Superior temporal gyrus (tissue), 1 donor: ENCODE measurements around the gene SPPL2B.
A peak's percentile ranks its signal among the peaks of the same experiment; 100 is the strongest.
"Not testable (repeated sequence)": the region's sequence is repeated elsewhere in the genome, so short reads cannot be mapped to it uniquely, and the experiment has no call there.

ENCODE experiments used
- DNase-seq: peaks from one replicate; pipeline ENCODE4 v3.0.0-alpha.2; 2016; ENCODE audit errors: extremely low spot score

Gene SPPL2B

DNA sequence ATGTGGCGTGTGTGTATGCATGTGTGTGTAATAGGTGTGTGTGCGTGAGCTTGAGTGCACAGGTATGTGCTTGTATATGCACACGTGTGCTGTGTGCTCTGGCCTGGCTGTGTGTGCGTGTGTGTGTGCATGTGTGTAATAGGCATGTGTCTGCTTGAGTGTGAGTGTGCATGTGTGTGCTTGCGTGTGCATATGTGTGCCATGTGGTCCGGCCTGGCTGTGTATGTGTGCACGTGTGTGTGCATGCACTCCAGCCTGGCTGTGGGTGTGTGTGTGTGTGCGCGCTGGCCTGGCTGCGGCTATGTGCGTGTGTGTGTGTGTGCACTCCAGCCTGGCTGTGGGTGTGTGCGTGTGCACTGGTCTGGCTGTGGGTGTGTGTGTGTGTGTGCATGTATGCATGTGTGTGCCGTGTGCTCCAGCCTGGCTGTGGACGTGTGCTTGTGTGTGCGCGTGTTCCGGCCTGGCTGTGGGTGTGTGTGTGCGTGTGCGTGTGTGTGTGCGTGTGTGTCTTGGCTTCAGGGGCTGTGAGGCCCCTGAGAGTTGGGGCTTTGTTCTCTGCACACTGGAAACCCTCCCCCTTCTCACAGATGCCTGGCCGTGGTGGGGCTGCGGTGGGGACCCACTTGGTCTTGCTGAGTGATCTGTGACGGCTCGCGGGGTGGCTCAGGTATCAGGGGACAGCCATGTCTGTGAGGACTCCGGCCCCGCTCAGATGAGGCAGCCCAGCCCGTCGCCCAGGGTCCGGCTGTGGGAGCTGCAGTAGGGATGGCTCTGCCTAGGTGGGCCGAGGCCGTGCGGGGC lies 8.2 kb downstream of the SPPL2B start:
- DNase-seq, result no peak

DNA sequence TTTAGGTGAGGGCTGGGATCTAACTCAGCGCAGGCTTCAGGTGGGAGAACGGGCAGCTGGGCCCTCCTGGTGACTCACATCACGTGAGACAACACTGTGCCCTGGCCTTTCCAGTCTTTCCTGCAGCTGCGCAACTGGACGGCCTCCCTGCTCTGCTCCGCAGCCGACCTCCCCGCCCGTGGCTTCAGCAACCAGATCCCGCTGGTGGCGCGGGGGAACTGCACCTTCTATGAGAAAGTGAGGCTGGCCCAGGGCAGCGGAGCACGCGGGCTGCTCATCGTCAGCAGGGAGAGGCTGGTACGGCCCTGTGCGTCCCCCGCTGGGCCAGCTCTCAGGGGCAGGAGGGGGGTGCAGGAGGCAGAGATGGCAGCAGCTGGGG lies 8.8 kb downstream of the SPPL2B start:
- peak; percentile 57 for DNase-seq

DNA sequence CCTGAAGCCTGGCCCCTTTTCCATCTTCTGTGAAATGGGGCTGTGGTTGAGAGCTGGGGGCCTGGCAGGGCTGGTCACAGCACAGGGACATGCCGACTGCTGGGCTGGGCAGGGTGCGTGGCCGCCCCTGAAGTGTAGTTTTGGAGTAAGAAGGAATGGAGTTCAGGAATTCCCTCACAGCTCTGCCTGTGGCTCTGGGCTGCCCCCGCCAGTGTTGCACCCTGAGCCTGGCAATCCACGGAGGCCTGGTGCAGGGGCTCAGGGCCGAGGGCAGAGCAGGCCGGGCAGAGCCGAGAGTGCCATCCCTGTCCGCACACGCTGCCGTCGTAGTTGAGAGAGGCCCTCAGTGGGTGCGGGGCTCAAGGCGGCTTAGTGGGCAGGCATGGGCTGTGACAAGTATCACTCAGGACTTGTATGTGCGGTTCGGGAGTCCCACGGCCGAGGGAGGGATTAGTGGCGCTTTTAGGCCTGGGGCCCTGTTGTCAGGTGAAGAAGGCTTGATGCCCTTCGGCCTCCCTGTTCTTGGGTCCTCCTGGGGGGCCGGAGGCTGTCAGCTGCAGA lies 9.7 kb downstream of the SPPL2B start:
- DNase-seq, result no peak

DNA sequence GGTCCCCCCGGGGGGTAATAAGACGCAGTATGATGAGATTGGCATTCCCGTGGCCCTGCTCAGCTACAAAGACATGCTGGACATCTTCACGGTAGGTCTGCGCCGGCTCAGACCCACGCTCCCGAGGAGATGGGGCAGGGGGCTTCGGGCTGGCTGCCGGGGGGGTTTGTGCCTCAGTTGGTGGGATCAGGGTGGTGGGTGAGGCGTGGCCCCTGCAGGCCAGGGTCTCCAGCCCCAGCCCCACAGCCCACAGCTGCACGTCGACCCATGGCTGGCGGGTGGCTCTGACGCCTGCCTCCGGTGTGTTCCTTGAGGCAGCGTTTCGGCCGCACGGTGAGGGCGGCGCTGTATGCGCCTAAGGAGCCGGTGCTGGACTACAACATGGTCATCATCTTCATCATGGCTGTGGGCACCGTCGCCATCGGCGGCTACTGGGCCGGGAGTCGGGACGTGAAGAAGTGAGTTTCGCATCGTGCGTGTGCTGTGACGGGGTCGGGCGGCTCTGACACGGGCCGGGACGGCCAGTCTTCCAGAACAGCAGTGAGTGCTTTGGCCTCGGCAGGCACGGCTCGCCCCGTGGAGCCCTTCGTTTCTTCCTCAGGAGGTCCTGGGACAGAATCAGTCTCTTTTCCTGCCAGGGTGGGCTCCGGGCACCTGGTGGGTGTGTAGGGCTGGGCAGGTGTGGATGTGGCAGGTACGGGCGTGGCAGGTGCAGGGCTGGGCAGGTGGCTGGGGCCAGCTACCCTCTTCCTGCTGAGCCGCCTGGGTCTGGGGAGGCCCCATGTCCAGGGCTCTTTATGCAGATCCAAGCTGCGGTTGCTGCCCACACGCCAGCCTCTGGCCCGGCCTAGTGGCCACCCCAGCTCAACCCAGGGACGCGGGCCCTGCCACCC lies 10.5 kb downstream of the SPPL2B start:
- no peak for DNase-seq

DNA sequence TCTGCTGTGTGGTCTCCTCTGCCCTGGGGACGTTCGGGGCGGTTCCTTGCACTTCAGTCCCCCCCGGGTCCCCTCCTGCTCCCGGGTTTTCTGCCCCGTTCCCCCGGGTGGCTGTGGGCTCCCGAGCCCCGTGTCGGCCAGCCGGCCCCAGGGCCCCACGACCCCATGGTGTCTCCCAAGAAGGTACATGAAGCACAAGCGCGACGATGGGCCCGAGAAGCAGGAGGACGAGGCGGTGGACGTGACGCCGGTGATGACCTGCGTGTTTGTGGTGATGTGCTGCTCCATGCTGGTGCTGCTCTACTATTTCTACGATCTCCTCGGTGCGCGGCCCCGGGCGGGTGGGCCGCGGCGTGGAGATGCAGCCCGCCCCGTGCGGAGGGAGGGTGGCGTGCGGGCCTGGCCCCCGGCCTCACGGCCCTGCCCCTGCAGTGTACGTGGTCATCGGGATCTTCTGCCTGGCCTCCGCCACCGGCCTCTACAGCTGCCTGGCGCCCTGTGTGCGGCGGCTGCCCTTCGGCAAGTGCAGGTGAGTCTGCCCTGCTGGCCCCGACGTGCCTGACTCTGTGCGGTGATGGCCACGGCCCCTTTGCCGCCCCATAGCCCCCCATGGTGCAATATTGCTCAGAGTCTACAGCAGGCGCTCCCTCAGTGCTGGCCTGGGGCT lies 11.3 kb downstream of the SPPL2B start:
- DNase-seq, result no peak

DNA sequence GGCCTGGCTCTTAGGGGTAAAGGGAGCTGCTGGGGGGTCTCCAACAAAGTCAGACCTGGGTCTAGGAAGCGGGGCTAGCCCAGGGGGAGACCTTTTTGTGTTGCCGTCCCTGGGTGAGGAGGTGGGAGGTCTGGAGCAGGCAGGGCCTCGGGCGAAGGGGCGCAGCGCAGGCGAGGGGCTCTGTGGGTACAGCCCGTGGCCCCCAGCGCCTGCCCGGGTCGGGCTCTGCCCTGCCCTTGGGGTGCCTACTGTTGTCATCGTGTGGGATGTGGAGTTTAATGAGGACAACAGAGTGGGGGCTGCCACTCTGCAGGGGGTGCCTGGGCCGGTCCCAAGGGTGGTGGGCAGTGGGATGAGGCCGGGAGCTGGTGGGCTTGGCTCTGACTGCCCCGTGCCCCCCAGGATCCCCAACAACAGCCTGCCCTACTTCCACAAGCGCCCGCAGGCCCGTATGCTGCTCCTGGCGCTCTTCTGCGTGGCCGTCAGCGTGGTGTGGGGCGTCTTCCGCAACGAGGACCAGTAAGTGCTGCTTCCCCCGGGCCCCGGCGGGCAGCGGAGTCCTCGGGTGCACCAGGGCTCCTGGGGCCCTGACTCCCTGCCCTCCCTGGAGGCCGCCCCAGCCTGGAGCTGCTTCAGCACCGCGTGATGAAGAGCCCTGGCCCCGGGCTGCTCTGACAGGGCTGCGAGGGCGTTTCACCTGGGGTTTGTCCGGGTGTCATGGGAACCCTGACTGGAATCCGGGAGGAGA lies 12.2 kb downstream of the SPPL2B start:
- no peak for DNase-seq

DNA sequence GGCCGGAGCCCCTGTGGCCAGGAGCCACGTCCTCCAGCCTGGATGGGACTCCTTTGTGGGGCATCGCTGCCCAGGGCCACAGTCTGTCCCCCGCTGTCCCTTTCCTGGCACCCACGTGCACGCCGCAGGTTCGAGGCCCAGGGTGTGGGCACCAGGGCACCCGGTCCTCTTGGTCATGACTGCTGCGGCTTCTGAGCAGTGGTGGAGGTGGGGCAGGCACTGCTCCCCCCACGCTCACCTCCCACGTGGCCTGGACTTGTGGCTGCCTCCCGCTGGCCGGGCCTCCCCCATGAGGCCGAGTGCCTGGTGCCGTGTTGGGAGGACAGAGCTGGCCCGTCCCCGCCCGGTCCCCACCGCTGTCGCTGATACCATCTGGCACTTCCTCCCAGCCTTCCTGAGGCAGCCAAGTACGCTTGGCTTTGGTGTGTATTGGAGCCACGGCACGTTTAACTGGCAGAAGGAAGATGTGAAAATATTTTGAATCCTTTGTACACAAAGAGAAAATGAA lies 12.8 kb downstream of the SPPL2B start:
- DNase-seq, result no peak

DNA sequence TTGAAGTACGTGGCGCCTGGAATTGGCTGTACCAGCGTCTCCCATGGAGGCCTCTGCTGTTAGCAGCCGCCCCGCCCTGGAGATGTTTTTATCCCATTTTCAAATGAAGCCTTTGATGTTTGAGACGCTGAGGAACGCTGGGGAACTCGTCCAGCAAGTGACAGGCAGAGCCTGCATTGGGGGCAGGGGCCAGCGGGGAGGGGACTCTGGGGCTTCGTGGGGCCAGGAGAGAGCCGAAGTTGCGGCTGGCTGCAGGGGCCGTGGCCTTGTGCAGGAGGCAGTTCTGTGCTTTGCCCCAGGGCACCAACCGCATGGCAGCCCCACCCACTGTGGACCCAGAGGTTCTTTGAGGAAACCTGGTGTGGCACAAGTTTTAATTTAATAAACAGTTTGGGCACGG lies 13.5 kb downstream of the SPPL2B start:
- DNase-seq, result no peak

DNA sequence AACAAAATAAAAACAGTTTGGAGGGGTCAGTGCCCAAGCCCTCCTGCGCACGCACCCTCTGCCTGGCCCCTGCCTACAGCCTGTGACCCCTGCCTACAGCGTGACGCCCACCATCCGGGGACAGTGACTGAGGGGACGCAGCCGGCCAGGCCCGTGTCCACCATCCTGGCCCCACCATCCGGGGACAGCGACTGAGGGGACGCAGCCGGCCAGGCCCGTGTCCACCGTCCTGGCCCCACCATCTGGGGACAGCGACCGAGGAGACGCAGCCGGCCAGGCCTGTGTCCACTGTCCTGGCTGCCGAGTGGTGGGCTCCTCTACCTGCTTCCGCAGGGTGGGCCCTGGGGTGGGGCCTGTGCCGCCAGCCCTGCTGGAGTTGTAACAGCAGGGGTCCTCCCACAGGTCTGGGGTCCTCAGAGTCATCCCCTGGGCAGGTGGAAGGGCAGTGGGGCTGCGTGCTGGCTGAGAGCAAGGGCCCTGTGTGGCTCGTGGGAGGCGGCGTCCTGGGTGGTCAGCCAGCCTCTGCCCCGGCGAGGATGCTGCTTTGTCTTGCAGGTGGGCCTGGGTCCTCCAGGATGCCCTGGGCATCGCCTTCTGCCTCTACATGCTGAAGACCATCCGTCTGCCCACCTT lies 14.3 kb downstream of the SPPL2B start:
- DNase-seq, result no peak

DNA sequence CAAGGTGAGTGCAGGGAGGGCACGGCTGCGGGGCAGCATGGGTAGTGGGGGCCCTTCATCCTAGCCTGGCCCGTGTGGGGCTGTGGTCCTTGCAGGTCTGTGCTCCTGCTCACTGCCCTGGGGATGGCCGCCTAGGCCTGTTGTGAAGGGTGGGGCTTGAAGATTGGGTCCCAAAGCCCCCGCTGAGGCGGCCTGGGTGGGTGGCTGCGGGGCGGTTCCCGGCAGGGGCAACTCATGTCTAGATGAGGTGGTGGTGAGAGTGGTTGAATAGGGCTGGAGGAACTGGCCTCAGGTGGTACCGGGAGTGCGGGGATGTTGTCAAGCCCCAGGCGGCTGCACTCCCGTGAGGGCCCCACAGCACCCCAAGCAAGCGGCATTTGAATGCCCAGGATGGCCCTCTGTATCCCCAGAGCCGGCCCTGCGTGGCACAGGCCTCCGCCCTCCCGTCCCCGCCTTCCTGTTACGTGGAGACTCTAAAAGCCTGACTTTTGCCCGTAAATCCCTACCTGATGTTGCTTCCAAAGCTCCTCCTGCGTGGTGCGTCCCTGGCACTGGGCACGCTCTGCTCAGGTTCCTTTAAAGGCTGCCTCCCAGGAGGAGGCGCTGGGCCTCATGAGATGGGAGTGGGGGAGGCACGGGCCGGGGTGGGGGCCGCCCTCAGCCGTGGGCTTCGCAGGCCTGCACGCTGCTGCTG lies 15.0 kb downstream of the SPPL2B start:
- no peak for DNase-seq

DNA sequence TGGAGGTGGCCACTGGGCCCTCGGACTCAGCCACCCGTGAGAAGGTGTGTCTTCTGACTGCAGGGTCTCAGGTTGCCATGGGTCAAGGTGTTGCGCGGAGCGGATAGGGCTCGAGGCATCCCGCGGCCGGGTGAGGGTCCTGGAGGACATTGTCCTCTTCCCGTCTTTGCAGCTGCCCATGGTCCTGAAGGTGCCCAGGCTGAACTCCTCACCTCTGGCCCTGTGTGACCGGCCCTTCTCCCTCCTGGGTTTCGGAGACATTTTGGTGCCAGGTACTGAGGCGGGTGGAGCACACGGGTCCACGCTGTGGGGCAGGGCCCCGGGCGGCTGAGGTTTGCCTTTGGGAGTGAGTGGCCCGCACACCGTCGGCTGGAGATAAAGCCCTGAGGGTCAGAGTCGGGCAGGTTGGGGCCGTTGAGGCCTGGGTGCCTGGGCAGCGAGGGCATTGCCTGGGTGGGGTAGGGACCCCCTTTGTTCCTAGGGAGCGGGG lies 15.9 kb downstream of the SPPL2B start:
- no peak for DNase-seq

DNA sequence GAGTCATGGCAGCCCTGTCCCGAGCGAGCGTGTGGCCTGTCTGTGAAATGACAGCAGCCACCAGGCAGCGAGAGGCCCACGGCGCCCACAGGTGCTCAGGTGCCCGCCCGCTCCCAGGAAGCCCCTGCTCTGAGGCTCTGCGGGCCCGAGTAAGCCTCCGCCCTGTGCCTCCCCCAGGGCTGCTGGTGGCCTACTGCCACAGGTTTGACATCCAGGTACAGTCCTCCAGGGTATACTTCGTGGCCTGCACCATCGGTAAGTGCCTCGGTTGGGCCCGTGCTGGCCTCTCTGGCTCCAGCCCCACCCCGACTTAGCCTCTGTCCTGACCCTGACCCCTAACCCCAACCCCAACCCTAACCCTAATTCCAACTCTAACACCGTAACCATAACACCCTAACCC lies 16.6 kb downstream of the SPPL2B start:
- DNase-seq, result no peak

DNA sequence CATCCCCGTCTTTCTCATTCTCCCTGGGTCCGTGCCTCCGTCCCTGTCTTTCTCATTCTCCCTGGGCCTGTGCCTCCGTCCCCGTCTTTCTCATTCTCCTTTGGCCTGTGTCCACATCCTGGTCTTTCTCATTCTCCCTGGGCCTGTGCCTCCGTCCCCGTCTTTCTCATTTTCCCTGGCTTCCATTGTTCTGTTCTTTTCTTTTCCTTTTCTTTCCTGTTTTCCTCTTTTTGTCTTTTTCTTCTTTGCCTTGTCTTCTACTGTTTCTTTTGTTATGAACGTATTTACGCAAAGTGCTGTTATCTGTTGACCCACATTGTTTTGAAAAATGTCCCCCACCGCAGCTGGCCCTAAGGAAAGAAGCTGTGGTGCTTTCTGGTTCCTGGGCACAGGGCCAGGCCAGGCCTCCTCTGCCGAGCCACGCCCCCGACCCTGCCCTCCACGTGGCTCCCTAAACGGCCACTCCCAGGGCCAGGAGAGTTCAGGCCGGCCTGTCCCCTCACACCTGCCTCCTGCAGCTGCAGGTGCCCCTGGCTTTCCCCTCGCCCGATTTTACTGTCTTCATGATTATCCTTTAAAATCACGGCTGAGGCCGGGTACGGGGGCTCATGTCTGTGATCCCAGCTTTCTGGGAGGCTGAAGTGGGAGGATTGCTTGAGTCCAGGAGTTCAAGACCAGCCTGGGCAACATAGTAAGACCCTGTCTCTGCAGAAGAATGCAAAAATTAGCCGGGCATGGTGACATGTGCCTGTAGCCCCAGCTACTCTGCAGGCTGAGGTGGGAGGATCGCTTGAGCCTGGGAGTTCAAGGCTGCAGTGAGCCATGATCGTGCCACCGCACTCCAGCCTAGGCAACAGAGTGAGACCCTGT lies 17.5 kb downstream of the SPPL2B start:
- no peak for DNase-seq

DNA sequence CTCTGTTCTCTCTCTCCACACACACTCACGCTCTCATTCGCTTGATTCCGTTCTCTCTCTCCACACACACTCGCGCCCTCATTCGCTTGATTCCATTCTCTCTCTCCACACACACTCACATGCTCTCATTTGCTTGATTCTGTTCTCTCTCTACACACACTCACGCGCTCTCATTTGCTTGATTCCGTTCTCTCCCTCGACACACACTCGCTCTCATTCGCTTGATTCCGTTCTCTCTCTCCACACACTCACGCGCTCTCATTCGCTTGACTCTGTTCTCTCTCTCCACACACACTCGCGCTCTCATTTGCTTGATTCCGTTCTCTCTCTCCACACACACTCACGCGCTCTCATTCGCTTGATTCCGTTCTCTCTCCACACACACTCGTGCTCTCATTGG lies 21.3 kb downstream of the SPPL2B start:
- not testable (repeated sequence) for DNase-seq

DNA sequence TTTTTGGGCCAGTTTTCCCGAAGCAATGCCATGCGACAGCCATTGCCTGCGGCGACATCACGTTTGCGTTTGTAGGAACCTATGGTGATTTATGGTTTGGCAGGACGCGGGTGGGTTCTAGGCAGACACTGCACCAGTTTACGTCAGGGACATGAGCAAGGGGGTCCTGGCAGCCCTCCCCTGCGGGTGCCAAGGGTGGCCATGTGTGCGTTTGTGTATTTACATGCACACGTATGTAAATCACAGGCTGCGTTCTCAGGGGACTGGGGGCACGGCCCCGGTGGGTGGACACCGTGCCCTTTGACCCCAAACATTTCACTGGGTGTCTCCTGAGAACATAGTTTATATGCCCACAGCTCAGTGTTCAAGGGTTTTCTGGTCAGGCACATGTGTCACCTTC lies 22.2 kb downstream of the SPPL2B start:
- DNase-seq, result no peak

DNA sequence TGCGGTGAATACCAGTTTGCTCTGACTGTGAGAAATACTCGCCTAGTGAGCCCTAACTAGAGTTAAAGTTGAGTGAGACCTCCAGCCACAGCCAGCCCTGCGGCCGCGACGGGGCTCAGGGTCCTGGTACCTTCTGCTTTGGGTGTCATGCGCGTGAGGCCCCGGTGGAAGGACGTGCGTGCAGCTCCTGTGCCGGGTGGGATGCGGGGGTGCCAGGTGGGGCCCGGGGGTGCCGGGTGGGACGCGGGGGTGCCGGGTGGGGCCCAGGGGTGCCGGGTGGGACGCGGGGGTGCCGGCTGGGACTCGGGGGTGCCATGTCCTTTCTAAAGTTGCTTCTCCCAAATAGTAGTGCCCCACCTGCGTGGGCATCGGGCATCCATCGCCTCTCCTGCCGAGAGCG lies 23.1 kb downstream of the SPPL2B start:
- no peak for DNase-seq

DNA sequence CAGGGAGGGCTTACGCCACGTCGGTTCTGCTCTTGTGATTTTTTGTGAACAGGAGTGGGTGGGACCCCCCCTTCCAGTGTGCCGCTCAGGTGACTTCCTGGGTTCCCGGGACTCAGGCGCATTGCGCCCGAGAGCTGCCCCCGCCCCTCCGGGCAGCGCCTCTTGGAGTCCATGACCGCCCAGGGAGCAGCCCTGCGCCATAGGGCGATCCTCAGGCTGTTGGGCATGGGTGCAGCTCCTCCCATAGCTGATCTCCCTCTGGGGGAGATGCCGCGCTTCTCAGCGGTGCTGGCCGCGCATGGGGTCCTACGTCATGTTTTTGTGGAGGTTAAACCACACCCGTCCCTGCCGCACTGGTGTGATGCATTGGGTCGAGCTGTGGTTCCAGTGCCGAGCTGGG lies 23.6 kb downstream of the SPPL2B start:
- no peak for DNase-seq

DNA sequence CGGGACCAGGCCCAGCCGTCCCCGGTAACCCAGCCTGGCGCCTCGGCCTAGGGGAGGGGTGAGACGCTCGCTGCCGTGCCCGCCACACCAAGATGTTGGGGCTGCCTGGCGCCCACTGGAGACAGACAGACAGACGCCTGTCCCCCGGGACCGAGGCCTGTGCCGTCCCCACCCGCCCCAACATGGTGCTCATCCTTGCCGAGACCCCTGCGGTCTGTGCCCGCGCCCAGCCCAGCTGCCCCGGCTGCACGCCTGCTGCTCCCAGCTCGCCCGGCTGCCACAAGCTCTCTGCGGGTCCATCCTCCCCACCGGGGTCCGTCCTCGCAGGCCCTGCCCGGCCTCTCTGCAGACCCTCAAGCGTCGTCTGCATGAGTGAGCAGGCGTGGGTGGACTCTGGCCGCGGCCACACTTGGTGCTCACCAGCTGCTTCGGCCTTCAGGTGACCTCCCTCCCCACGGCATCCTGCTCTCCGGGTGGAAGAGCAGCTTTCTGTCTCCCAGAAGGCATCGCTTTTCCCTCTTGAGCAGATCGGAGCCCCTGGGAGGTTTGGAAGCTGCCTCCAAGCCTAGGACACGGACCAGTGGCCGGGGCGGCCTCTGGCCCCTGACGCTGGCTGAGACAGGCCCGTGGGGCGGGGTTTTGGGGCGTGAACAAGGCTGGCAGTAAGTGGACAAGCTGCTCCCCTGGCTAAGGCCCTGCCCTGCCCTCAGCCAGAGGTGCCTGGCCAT lies 24.8 kb downstream of the SPPL2B start:
- no peak for DNase-seq
